Choroid plexus epithelial cell (primary cell): ENCODE results near the gene DHRS1.

Experiments used
- DNase-seq: peaks from one replicate; pipeline ENCODE4 v3.0.0-alpha.2; 2010; ENCODE audit warnings: low read depth
- H3K4me3 ChIP-seq: 2 replicates; pipeline ENCODE4 v1.5.1; 2011; ENCODE audit warnings: low read depth, mild to moderate bottlenecking, control low read depth, low read length, moderate library complexity
- TF ChIP-seq, protein P1 (sequence below): conservative IDR thresholded peaks from 2 replicates; pipeline ENCODE4 v1.5.1; 2011; ENCODE audit warnings: low read depth, mild to moderate bottlenecking, control low read depth, inconsistent platforms, low read length, moderate library complexity

DHRS1 gene

DNA sequence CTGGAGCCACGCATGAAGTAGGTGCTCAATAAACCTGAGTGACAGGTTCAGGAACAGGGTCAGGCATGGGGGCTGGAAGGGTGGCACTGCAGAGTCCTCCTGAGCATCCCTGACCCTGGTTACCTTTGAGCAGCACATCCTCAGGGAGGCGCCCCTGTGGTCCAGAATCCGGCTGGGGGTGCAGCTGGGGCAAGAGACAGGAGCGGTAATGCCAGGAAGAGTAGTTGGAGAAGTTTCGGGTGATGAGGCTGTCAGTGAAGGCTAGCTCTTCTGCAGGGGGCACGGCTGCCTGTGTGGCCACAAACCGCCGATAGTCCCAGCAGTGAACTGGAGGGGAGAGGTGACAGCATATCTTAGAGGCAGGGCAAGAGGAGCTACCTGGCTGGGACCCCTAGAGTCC, 30.2 kb downstream of the DHRS1 start:
- no peak overlapping the region for H3K4me3 ChIP-seq
- DNase-seq, result no peak
- TF ChIP-seq, protein P1, sequence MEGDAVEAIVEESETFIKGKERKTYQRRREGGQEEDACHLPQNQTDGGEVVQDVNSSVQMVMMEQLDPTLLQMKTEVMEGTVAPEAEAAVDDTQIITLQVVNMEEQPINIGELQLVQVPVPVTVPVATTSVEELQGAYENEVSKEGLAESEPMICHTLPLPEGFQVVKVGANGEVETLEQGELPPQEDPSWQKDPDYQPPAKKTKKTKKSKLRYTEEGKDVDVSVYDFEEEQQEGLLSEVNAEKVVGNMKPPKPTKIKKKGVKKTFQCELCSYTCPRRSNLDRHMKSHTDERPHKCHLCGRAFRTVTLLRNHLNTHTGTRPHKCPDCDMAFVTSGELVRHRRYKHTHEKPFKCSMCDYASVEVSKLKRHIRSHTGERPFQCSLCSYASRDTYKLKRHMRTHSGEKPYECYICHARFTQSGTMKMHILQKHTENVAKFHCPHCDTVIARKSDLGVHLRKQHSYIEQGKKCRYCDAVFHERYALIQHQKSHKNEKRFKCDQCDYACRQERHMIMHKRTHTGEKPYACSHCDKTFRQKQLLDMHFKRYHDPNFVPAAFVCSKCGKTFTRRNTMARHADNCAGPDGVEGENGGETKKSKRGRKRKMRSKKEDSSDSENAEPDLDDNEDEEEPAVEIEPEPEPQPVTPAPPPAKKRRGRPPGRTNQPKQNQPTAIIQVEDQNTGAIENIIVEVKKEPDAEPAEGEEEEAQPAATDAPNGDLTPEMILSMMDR, result no peak

DNA sequence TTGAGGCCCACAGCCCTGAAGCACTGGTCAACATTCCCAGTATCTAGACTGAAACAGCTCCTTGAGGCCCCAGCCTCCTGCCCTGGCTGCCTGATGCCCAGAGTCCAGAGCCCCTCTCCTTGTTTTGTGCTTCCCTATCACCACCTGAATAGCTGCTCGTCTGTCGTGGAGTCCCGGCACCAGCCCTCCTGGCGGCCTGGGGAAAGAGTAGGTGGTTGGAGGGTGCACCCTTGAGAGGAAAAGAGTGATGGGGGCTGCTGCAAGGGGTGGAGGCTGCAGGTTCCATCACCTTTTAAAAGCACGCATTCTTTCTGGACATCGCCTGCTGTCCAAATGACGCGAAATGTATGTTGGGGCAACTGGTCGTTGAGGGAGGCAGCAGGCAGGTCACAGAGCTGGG, 31.4 kb downstream of the DHRS1 start:
- TF ChIP-seq, protein P1, result no peak

DNA sequence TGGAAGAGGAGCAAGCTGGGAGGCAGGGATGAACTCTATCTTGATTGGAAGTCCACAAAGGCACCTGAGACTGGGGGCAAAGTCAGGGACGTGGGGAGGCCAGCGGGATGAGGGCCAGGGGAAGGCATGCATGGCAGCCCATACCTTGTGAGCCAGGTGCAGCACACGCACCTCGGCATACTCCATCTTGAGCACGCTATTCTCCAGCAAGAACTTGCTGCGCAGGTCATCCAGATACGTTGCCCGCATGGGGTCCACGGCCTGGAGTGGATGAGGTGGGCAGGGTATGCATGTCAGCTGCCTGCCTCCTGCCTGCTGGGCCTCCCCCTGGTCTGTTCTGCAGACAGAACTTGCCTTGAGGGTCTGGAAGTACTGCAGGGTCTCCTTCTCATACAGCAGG, 32.1 kb downstream of the DHRS1 start:
- DNase-seq, result no peak
- TF ChIP-seq, protein P1, result no peak
- H3K4me3 ChIP-seq, result no peak overlapping the region

More for the DNA sequence above, 31.4 kb downstream of the DHRS1 start:
- DNase-seq, result no peak
- H3K4me3 ChIP-seq, result no peak overlapping the region

DNA sequence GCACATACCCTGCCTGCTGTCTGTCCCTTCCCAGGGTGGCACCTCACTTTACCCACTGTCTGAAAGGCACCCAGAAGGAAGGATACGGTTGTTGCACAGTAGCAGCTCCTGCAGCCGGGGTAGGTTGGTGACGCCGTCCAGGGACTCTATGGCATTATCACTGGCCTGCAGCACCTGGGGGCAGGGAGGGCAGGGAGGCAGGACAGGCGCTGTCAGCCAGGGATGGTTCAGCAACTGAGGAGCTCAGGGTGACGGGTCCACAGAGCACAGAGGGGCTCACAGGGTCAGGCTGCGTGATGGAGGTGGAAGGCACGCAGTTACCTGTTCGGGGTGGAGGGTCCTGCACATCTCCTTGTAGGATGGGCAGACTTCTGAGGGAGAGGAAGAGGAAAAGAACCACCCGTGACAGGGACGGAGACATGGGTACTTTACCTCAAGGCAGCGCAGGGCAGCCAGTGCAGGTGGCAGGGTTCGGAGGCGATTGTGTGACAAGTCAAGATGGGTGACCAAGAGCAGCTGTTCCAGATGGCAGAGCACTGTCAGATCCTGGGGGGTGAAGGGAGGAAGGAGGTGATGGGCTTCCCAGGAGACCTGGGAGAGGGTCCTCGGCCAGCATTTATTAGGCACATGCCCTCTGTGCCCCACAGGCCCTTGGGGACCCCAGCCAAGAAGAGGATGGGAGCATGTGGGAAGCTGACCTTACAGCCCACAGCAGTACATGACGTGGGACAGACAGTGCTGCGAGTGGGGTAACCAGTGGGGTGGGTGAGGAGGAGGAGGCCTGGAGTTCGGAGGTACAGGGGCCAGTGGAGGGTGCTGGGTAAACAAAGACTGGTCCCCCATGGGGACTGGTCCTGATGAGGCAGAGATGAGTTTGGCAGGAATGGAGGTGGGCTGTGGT, 33.0 kb downstream of the DHRS1 start:
- no peak overlapping the region for H3K4me3 ChIP-seq
- TF ChIP-seq, protein P1, result no peak
- no peak for DNase-seq

DNA sequence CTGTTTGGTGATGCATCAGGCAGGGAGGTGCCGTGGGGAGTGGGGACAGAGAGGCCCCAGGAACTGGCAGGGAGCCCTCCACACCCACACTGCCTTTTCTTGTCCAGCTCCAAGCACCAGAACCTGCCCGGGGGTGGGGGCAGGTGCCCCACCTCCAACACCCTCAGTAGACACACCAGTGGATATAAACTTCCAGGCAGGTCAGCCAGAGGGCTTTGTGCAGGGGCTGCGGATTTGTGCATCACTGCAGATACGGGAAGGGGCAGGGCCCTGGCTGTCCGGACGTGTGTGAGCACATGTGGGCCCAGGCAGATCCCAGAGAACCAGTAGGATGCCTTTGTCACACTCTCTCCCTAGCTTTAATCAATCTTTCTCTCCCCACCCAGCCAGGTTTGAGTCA, 35.3 kb downstream of the DHRS1 start:
- H3K4me3 ChIP-seq, result no peak overlapping the region
- no peak for DNase-seq
- TF ChIP-seq, protein P1, result no peak

DNA sequence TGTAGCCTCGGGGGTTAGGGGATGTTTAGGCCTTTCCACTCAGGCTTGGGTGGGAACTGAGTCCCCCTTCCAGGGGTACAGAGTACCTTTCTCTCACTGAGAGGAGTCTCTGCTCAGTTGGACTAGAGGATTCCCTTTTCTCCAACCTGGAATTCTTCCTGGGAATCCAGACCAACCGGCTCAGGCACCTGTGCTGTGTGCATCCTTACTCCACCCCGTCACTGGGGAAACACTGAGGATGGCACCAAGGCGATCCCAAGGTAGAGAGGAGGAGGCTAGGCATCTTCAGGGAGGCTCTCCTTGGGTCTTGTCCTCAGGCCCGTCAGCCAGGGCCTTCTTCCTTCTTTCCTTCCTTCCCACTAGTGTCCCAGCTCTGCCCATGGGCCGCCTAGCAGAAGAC, 35.7 kb downstream of the DHRS1 start:
- DNase-seq, result no peak
- TF ChIP-seq, protein P1, result no peak
- no peak overlapping the region for H3K4me3 ChIP-seq
